Esophagus muscularis mucosa (tissue), 4 donors: ENCODE results near the gene GVQW3. TPM values are rescaled to one million over a fixed set of nuclear protein-coding genes. Genes with fewer than 3 reads are reported as not detected.

Experiments used
- DNase-seq: peaks from one replicate; pipeline ENCODE4 v3.0.0-alpha.2; 2017; ENCODE audit errors: extremely low spot score
- H3K27ac ChIP-seq, 4 donors: fragments of 200-600 bp; sonication (generic); replicated peaks in 1 of 4; 1 replicate in 3 of 4; 2 replicates in 1 of 4; pipeline ENCODE4 v1.5.1; 2016 to 2019; ENCODE audit warnings: mild to moderate bottlenecking in 1 of 4
- H3K27me3 ChIP-seq, 4 donors: fragments of 200-600 bp; sonication (generic); one replicate each; pipeline versions ENCODE4 v1.5.1 to v1.6.0; 2016 to 2019
- H3K36me3 ChIP-seq, 4 donors: fragments of 200-600 bp; sonication (generic); one replicate each; pipeline ENCODE4 v1.5.1; 2016 to 2019
- H3K4me1 ChIP-seq, 4 donors: fragments of 200-600 bp; sonication (generic); one replicate each; pipeline ENCODE4 v1.5.1; 2016 to 2019
- H3K4me3 ChIP-seq, 4 donors: fragments of 200-600 bp; sonication (generic); 1 replicate in 2 of 4; 2 replicates in 2 of 4; pipeline ENCODE4 v1.5.1; 2016 to 2019; ENCODE audit warnings: mild to moderate bottlenecking in 4 of 4, moderate library complexity in 1 of 4
- H3K9me3 ChIP-seq, 4 donors: fragments of 200-600 bp; sonication (generic); 1 replicate in 3 of 4; 2 replicates in 1 of 4; pipeline ENCODE4 v1.5.1; 2016 to 2019
- EP300 ChIP-seq: sonication (generic); formaldehyde crosslinking; IDR thresholded peaks from one replicate; pipeline ENCODE4 v1.6.1; 2017; ENCODE audit warnings: antibody characterized with exemption
- POLR2A ChIP-seq: fragments of 450-650 bp; IDR thresholded peaks from one replicate; pipeline ENCODE4 v1.6.1; 2017; ENCODE audit warnings: antibody characterized with exemption, moderate library complexity, mild to moderate bottlenecking, low read depth
- POLR2AphosphoS5 ChIP-seq, 2 donors: sonication (generic); formaldehyde crosslinking; IDR thresholded peaks; one replicate each; pipeline ENCODE4 v1.6.1; 2017; ENCODE audit warnings: antibody characterized with exemption in 2 of 2
- WGBS: methylation state at CpG from one replicate; pipeline ENCODE4 v1.1.5; 2018; 5-methylcytosine and 5-hydroxymethylcytosine counted together
- intact Hi-C: fragments of 100-400 bp; cut with DNase I; formaldehyde crosslinking; loops from one replicate; pipeline ENCODE4 v1.15.1; 2023
- total RNA-seq, 4 donors: library from RNA; depleted of rRNA; stranded (reverse); fragments of >200 nt; gene quantifications; one replicate each; pipeline versions ENCODE4 v1.1.0 to v1.2.1, GENCODE V29; 2016
- TF ChIP-seq, protein P1 (sequence below), 3 experiments: fragments of 200-600 bp in 2 of 3; fragments of 450-650 bp in 1 of 3; sonication (generic) in 2 of 3; IDR thresholded peaks; one replicate each; pipeline ENCODE4 v1.5.1; 2017 to 2019; ENCODE audit warnings: antibody characterized with exemption in 3 of 3, mild to moderate bottlenecking in 2 of 3, moderate library complexity in 1 of 3

The GVQW3 gene
- total RNA-seq, 4 donors from 2014 or later: 0.50 to 1.6 (median 1.0) TPM

DNA sequence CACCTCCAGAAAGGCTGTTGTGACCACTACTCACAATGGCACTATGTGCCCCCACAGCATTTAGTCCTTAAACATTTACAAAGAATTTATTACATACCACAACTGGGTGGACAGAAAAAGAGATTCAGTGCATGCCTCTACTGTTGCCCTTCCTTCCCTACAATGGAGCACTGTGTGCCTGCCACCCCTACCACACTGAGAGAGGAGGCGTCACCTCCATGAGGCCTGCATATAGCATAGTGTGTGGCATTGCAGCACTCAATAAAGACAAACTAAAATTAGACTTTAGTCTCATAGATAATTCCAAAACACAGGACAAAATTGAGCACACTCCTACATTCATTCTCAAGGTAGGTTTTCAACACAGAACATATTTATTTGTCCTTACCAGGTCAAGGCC, 26.0 kb upstream of the GVQW3 start:
- Histone ChIP-seq H3K27me3 (no peaks in the 10 kb centered on the region), H3K4me1 (no peaks in the 10 kb centered on the region), H3K27ac (no peak overlapping the region), H3K9me3 (no peaks in the 10 kb centered on the region), H3K4me3 (no peak overlapping the region), H3K36me3 (peaks cover 16 to 85% (median 59%) of the 10 kb centered on the region in 4 donors)
- WGBS: 91% methylated on average over 1 of the region's 1 CpG
- intact Hi-C loops: no loop called here
- TF ChIP-seq EP300: no peak
- TF ChIP-seq POLR2A: no peak
- TF ChIP-seq, protein P1, sequence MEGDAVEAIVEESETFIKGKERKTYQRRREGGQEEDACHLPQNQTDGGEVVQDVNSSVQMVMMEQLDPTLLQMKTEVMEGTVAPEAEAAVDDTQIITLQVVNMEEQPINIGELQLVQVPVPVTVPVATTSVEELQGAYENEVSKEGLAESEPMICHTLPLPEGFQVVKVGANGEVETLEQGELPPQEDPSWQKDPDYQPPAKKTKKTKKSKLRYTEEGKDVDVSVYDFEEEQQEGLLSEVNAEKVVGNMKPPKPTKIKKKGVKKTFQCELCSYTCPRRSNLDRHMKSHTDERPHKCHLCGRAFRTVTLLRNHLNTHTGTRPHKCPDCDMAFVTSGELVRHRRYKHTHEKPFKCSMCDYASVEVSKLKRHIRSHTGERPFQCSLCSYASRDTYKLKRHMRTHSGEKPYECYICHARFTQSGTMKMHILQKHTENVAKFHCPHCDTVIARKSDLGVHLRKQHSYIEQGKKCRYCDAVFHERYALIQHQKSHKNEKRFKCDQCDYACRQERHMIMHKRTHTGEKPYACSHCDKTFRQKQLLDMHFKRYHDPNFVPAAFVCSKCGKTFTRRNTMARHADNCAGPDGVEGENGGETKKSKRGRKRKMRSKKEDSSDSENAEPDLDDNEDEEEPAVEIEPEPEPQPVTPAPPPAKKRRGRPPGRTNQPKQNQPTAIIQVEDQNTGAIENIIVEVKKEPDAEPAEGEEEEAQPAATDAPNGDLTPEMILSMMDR (IDR thresholded peaks at IDR 0.05): no peak
- no peak for TF ChIP-seq POLR2AphosphoS5 (IDR thresholded peaks at IDR 0.05)
- DNase-seq: no peak

DNA sequence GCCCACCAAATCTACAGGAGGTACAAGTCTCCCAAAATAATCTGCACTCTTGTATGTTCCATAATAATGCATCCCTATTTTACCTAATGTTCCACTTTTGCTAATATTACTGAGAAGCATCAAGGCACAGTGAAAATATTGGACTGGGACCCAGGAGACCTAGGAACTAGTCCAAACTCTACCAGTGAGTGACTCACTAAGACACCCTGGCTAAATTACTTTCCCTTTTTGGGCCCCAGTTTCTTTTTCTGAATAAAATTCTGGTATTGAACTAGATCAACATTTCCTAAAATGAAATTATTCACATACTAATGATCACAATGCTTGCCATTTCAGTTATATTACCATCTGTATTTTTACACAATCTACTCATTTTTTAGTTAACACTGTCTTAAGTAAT, 19.7 kb upstream of the GVQW3 start:
- H3K27me3 ChIP-seq: no peaks in the 10 kb centered on the region
- intact Hi-C loops: no loop called here
- no peak overlapping the region for H3K4me3 ChIP-seq
- DNase-seq: no peak
- H3K36me3 ChIP-seq: peaks cover 4 to 32% (median 18%) of the 10 kb centered on the region in 4 donors
- no peaks in the 10 kb centered on the region for H3K9me3 ChIP-seq
- H3K4me1 ChIP-seq: peaks cover 0 to 18% (median 14%) of the 10 kb centered on the region in 4 donors
- no peak overlapping the region for H3K27ac ChIP-seq
- TF ChIP-seq EP300 (no peak), POLR2AphosphoS5 (IDR thresholded peaks at IDR 0.05) (no peak), POLR2A (no peak)
- TF ChIP-seq, protein P1 (IDR thresholded peaks at IDR 0.05): no peak

DNA sequence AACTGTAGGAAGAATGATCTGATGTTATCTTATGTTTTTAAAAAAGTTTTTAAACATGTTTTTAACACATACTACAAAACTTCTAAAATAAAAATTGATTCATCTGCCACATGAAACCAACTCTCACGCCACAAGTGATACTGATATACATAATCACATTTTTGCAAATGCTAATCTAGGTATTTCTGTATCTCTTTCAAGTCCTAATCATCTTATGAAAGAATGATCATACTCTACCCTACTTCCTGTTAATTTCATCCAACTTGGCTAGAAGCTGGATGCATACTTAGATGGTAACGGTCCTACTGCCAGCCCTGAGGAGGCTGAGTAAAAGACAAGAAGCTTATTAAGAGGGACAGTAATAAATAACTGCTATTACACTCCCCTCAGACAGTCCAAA, 19.3 kb upstream of the GVQW3 start:
- intact Hi-C loops: no loop called here
- no peak for DNase-seq
- 66% methylated on average over 2 of the region's 2 CpGs for WGBS
- peaks cover 0 to 22% (median 16%) of the 10 kb centered on the region in 4 donors for H3K4me1 ChIP-seq
- no peaks in the 10 kb centered on the region for H3K9me3 ChIP-seq
- peaks cover 4 to 28% (median 16%) of the 10 kb centered on the region in 4 donors for H3K36me3 ChIP-seq
- no peak overlapping the region for H3K27ac ChIP-seq
- TF ChIP-seq POLR2A (no peak), POLR2AphosphoS5 (IDR thresholded peaks at IDR 0.05) (no peak)
- TF ChIP-seq, protein P1 (IDR thresholded peaks at IDR 0.05): no peak
- H3K27me3 ChIP-seq: no peaks in the 10 kb centered on the region
- H3K4me3 ChIP-seq: no peak overlapping the region

DNA sequence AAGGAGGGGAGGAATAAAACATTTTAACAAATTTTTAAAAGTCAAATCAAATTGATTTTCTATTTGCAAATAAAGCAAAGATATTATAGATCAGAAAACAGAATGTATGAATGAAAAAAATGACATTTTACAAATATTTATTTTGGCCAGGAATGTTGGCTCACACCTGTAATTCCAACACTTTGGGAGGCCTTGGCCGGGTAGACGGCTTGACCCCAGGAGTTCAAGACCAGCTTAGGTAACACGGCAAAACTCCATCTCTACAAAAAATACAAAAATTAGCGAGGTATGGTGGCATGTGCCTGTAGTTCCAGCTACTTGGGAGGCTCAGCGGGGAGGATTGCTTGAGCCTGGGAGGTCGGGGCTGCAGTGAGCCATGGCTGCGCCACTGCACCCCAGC, 18.4 kb upstream of the GVQW3 start:
- intact Hi-C loops: no loop called here
- Histone ChIP-seq H3K36me3 (peaks cover 4 to 25% (median 14%) of the 10 kb centered on the region in 4 donors), H3K4me3 (no peak overlapping the region), H3K4me1 (peaks cover 0 to 28% (median 23%) of the 10 kb centered on the region in 4 donors), H3K27ac (no peak overlapping the region), H3K27me3 (no peaks in the 10 kb centered on the region), H3K9me3 (no peaks in the 10 kb centered on the region)
- TF ChIP-seq POLR2AphosphoS5 (IDR thresholded peaks at IDR 0.05) (no peak), EP300 (no peak), POLR2A (no peak)
- TF ChIP-seq, protein P1 (IDR thresholded peaks at IDR 0.05): no peak
- DNase-seq: no peak
- 90% methylated on average over 7 of the region's 7 CpGs for WGBS

- intact Hi-C loops: no loop called here
- 94% methylated on average over 16 of the region's 16 CpGs for WGBS
- Histone ChIP-seq H3K27ac (no peak overlapping the region), H3K4me3 (no peak overlapping the region), H3K9me3 (no peaks in the 10 kb centered on the region), H3K27me3 (no peaks in the 10 kb centered on the region), H3K36me3 (peaks cover 0 to 11% (median 3%) of the 10 kb centered on the region in 4 donors), H3K4me1 (peaks cover 5 to 44% (median 27%) of the 10 kb centered on the region in 4 donors)
- TF ChIP-seq, protein P1 (IDR thresholded peaks at IDR 0.05): no peak
- TF ChIP-seq POLR2AphosphoS5 (IDR thresholded peaks at IDR 0.05): no peak
- no peak for TF ChIP-seq POLR2A
- TF ChIP-seq EP300: no peak
- no peak for DNase-seq
Observed at GRCh38 chr11:76365038-76365679, 16.0 kb upstream of the GVQW3 start.
